Heart right ventricle (tissue), 16 donors: Measurements from ENCODE around the gene OR6P1. TPM values are rescaled to one million over a fixed set of nuclear protein-coding genes. Genes with fewer than 3 reads are reported as not detected.

Experiments
- ATAC-seq, 8 donors: fragments of 200-7000 bp; cut with Tn5 transposase; one replicate each; pipeline ENCODE4 v1.9.1; 2020; ENCODE audit warnings: mild to moderate bottlenecking in 8 of 8, moderate library complexity in 8 of 8, moderate number of reproducible peaks in 1 of 8
- DNase-seq, 2 donors: peaks; one replicate each; pipeline ENCODE4 v3.0.0-alpha.2; 2020
- H3K27ac ChIP-seq, 10 donors: fragments of 200-600 bp; sonication (generic) in 2 of 10; one replicate each; pipeline versions ENCODE4 v1.5.0 to v1.8.0; 2020 to 2022; ENCODE audit warnings: mild to moderate bottlenecking in 3 of 10
- H3K27me3 ChIP-seq, 7 donors: fragments of 200-600 bp; one replicate each; pipeline ENCODE4 v1.8.0; 2021 to 2022; ENCODE audit warnings: mild to moderate bottlenecking in 2 of 7
- H3K36me3 ChIP-seq, 9 donors: fragments of 200-600 bp; sonication (generic) in 1 of 9; one replicate each; pipeline versions ENCODE4 v1.5.0 to v1.8.0; 2020 to 2022; ENCODE audit warnings: mild to moderate bottlenecking in 2 of 9
- H3K4me1 ChIP-seq, 9 donors: fragments of 200-600 bp; sonication (generic) in 1 of 9; one replicate each; pipeline versions ENCODE4 v1.5.0 to v1.8.0; 2020 to 2022; ENCODE audit warnings: mild to moderate bottlenecking in 4 of 9
- H3K4me3 ChIP-seq, 10 donors: fragments of 200-600 bp; sonication (generic) in 2 of 10; one replicate each; pipeline versions ENCODE4 v1.5.0 to v1.8.0; 2020 to 2022; ENCODE audit warnings: mild to moderate bottlenecking in 7 of 10, moderate library complexity in 2 of 10
- H3K9me3 ChIP-seq, 11 donors: fragments of 200-600 bp in 10 of 11; sonication (generic) in 2 of 11; one replicate each; pipeline versions ENCODE4 v1.5.0 to v1.8.0; 2013 to 2022; ENCODE audit warnings: mild to moderate bottlenecking in 2 of 11, control low read depth in 1 of 11, moderate library complexity in 1 of 11
- WGBS, 2 donors: extraction: QIAGEN DNeasy Blood & Tissue Kit; methylation state at CpG; one replicate each; pipeline ENCODE4 v1.1.7; 2013; ENCODE audit warnings: inconsistent platforms in 1 of 2; 5-methylcytosine and 5-hydroxymethylcytosine counted together
- intact Hi-C, 10 donors: fragments of 100-400 bp; cut with DNase I; formaldehyde crosslinking; loops; one replicate each; pipeline versions ENCODE4 v1.11.1 to v1.14.2; 2022
- long read RNA-seq, 3 donors: library from polyadenylated mRNA; unstranded; transcript quantifications; one replicate each; pipeline ENCODE4 v2.0.0, GENCODE V29; 2020 to 2021
- polyA plus RNA-seq, 2 donors: library from polyadenylated mRNA; stranded (reverse); fragments of 200-250 nt; gene quantifications; one replicate each; pipeline ENCODE4 v1.2.3, GENCODE V29; 2013
- total RNA-seq, 10 donors: library from RNA; stranded (reverse); fragmentation: NEBNext Ultra II Directional in 3 of 10; extraction: Animal tissue kit (Norgen Biotek cat#: 25700) in 3 of 10; gene quantifications; one replicate each; pipeline versions ENCODE4 v1.2.1 to v1.2.4, GENCODE V29; 2021 to 2023
- TF ChIP-seq, protein P1 (sequence below), 9 donors: fragments of 200-600 bp; sonication (generic) in 2 of 9; IDR thresholded peaks; one replicate each; pipeline versions ENCODE4 v1.5.0 to v1.8.0; 2021 to 2022; ENCODE audit warnings: antibody characterized with exemption in 9 of 9, mild to moderate bottlenecking in 5 of 9, moderate library complexity in 1 of 9
- donor health status: Arrhythmogenic right ventricular cardiomyopathy.
- donor health status: ischemic (EF 13 %, LVEDD 7.1; RV severe dilation, severe dysfunction).
- donor health status: healthy with polysubstance abuse.
- donor health status: DM: no; HTN: yes; CAD: no.
- donor health status: DM: no; HTN: no; CAD: no.
- donor health status: ischemic (EF 25% LVEDD 6.9; RV normal size, moderate dysfunction).
- donor health status: ischemic (EF 25% LVEDD 5.7; RV mildly dilated, moderate dysfunction).
- donor health status: healthy.
- donor health status: DM: yes; HTN: yes; CAD: no.
- donor health status: Ischemic cardiomyopathy.
- donor health status: ischemic (EF 35%, LVEDD 5.7; RV mildly dilated, moderate dysfunction).
- donor health status: nonischemic (EF 11% LVEDD 7.7; RV severe dilation, severe dysfunction).
- donor health status: DM: yes; HTN: yes; CAD: no.
- donor health status: PGD.
- donor health status: ischemic (EF 29% LVEDD 5.4; RV normal size, mild dysfunction).
- donor health status: nonischemic (EF 23%, LVEDD 6.1; RV moderate dilation, normal function).

Gene OR6P1, protein sequence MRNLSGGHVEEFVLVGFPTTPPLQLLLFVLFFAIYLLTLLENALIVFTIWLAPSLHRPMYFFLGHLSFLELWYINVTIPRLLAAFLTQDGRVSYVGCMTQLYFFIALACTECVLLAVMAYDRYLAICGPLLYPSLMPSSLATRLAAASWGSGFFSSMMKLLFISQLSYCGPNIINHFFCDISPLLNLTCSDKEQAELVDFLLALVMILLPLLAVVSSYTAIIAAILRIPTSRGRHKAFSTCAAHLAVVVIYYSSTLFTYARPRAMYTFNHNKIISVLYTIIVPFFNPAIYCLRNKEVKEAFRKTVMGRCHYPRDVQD
- total RNA-seq (not detected), polyA plus RNA-seq (not detected)
- long read RNA-seq, donor 1, result 0 reads
- long read RNA-seq, donor 2, result 0 reads
- long read RNA-seq, donor 3, result 0 reads

DNA sequence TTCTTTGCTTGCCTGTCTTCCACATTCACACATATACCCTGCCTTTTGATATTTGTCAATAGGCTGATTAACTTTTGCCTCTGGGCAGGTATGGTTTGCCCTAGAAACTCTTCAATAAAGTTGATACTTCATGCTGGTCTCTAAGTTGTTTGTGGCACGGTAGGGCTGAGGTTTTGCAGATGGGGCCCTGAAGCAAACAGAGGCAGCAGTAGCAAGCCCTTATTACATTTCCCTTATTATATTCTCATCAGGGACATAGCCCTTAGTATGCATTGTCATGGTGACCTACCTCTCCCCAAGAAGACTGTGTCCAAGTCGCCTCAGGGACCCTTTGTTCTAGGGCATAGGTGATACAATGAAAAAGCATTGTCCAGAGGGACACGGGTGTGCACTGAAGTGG is at the start of gene OR6P1:
Gene OR6P1 (minus strand): TSS at position 101 of the 400 bp plus-strand sequence. CDS start 6,976 bp downstream, outside the sequence.
- ATAC-seq (no peak), DNase-seq (no peak)
- Histone ChIP-seq H3K9me3 (no peaks in the 10 kb centered on the region), H3K4me3 (no peak within 1 kb of the TSS), H3K27me3 (no peaks in the 10 kb centered on the region), H3K27ac (no peak within 1 kb of the TSS), H3K4me1 (no peaks in the 10 kb centered on the region), H3K36me3 (no peaks in the 10 kb centered on the region)
- 75 to 81% methylated on average over 3 of the region's 3 CpGs for WGBS, 2 donors
- TF ChIP-seq, protein P1, sequence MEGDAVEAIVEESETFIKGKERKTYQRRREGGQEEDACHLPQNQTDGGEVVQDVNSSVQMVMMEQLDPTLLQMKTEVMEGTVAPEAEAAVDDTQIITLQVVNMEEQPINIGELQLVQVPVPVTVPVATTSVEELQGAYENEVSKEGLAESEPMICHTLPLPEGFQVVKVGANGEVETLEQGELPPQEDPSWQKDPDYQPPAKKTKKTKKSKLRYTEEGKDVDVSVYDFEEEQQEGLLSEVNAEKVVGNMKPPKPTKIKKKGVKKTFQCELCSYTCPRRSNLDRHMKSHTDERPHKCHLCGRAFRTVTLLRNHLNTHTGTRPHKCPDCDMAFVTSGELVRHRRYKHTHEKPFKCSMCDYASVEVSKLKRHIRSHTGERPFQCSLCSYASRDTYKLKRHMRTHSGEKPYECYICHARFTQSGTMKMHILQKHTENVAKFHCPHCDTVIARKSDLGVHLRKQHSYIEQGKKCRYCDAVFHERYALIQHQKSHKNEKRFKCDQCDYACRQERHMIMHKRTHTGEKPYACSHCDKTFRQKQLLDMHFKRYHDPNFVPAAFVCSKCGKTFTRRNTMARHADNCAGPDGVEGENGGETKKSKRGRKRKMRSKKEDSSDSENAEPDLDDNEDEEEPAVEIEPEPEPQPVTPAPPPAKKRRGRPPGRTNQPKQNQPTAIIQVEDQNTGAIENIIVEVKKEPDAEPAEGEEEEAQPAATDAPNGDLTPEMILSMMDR (IDR thresholded peaks at IDR 0.05), result no peak
- intact Hi-C loops, result no loop called here

DNA sequence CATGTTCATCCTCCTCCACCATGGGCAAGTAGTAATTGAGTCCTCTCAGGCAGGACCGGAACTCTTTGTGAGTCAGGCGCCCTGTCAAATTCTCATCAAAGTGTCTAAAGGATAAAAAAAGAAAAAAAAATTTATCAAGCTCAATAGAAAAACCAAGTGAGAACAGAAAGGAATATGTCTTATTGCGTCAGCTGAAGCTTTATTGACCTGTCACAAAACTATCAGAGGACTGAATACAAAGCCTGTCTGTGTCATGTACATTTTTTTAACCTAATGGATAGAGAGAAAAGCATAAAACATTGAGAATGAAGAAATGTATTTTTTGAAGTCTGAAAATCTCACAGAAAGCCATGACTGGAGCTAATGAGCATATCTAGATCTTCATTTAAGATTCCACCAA is 43.4 kb upstream of the OR6P1 start:
- Histone ChIP-seq H3K27ac (no peak overlapping the region), H3K36me3 (no peaks in the 10 kb centered on the region), H3K27me3 (no peaks in the 10 kb centered on the region), H3K4me3 (no peak overlapping the region), H3K9me3 (no peaks in the 10 kb centered on the region), H3K4me1 (no peaks in the 10 kb centered on the region)
- ATAC-seq (no peak), DNase-seq (no peak)
- intact Hi-C loops, result no loop called here
- TF ChIP-seq, protein P1 (IDR thresholded peaks at IDR 0.05), result no peak
- WGBS, 2 donors, result 90 to 95% methylated on average over 3 of the region's 3 CpGs

DNA sequence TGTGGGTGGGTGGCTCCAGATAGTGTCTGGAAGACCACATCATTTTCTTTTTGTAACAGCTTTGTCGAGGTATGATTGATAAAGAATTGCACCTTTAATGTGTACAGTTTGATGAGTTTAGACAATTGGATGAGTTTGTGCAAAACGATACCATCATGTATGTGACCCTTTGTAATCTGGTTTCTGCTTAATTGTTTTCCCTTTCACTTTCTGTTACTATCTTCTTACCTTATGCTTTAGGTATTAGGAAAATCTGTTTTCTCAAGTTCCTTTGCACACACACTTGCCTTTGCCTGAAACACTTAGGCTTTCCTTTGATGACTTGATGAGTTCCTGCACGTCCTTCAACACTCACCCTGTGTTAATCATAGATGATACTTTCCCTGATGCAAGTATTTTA is 41.5 kb upstream of the OR6P1 start:
- no peaks in the 10 kb centered on the region for H3K4me1 ChIP-seq
- no peaks in the 10 kb centered on the region for H3K36me3 ChIP-seq
- no peak for ATAC-seq
- H3K4me3 ChIP-seq, result no peak overlapping the region
- WGBS, 2 donors, result 57 to 60% methylated on average over 3 of the region's 3 CpGs
- intact Hi-C loops, result no loop called here
- no peak overlapping the region for H3K27ac ChIP-seq
- H3K9me3 ChIP-seq, result no peaks in the 10 kb centered on the region
- H3K27me3 ChIP-seq, result no peaks in the 10 kb centered on the region
- TF ChIP-seq, protein P1 (IDR thresholded peaks at IDR 0.05), result no peak
- DNase-seq, result no peak

DNA sequence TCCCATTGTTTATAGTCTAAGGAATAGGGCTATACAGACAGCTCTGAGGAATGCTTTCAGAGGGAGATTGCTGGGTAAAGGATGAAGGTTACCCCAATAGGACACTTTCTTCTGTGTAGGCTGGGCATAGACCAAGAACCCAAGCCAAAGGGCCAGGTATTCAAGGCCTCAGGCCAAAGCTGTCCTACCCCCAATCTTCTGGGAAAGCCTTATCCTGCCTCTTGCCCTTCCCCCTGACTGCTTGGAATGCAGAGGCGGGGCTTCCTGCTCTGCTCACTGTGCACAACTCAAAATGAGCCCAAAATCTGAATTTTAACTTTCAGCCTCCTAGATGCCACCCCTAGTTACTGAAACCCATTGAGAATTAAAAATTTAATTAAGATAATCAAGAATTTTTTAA is 36.9 kb upstream of the OR6P1 start:
- DNase-seq (no peak), ATAC-seq (no peak)
- Histone ChIP-seq H3K9me3 (no peaks in the 10 kb centered on the region), H3K27ac (no peak overlapping the region), H3K36me3 (no peaks in the 10 kb centered on the region), H3K4me3 (no peak overlapping the region), H3K4me1 (no peaks in the 10 kb centered on the region), H3K27me3 (no peaks in the 10 kb centered on the region)
- 85 to 95% methylated on average over 1 of the region's 1 CpG for WGBS, 2 donors
- intact Hi-C loops, result no loop called here
- TF ChIP-seq, protein P1 (IDR thresholded peaks at IDR 0.05), result no peak
